ENCODE measurements around the gene KIFC3.
A peak's percentile ranks its signal among the peaks of the same experiment; 100 is the strongest.
"Not testable (repeated sequence)": the region's sequence is repeated elsewhere in the genome, so short reads cannot be mapped to it uniquely, and the experiment has no call there.

The KIFC3 gene

DNA sequence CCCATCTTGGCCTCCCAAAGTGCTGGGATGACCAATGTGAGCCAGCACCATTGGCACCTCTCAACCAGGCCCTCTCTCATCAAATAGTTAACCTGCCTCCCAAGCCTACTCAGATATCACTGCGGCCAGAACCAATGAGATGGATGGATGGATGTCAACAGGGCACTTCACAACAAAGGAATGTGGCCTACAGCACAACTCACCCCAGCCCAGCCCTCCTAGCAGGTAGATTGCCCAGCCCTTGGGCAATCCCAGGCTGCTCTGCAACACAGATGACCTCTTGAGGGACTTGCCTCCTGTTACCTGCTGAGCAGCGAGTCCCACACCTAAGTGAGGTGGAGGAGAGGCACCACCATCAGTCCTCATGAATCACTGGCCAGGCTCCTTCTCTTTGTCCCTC is 22.6 kb upstream of the KIFC3 start:
- no peak for DNase-seq (ENCODE audit: low read depth in 2 of 2)

DNA sequence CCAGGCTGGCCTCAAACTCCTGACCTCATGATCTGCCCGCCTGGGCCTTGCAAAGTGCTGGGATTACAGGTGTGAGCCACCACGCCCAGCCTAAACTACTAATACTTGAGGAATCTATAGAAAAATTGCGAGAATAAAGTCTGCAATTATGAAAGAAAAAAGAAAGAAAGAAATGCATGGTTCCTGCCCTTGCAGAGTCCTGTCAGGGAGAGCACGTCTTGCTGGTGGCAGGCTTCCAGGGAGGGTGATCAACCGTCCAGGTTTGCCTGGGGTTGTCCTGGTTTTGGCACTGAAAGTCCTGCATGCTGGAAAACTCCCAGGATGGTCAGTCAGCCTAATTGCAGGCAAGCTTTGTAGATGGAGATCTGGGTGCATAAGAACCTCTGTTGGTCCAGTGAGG is 21.5 kb upstream of the KIFC3 start:
- no peak for DNase-seq (ENCODE audit: low read depth in 2 of 2)

DNA sequence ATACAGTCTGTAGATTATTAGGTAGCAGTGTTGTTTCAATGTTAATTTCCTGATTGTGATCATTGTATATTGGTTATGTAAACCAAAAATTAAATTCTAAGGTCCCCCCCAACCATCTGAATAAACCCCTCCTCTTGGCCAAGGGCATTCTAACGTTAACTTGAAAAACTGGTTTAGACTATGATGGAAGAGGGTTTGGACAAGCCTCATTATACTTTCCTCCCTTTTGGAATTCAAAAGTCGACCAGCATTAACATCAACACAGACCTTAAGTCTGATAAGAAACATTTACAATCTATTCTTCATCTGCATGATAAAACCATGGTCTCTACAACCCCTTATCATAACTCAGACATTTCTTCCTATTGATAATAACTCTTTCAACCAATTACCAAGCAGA is 20.6 kb upstream of the KIFC3 start:
- no peak for DNase-seq (ENCODE audit: low read depth in 2 of 2)

DNA sequence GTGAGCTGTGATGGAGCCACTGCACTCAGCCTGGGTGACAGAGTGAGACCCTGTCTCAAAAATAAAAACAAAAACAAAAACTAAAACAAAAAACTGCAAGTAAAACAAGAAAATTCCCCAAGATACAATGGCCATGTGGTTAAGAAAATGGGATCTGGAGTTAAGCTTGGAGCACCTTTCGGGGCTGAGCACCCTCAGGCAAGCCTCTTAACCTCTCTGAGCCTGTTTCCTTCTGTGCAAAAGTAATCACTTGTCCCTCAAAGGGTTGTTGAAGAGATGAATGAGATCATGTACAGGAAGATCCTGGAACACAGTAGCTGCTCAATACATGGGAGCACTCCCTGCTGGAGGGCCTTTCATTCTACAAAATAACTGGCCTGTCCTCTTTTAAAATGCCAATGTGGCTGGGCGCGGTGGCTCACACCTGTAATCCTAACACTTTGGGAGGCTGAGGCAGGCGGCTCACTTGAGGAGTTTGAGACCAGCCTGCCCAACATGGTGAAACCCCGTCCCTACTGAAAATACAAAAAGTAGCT is 19.8 kb upstream of the KIFC3 start:
- DNase-seq (ENCODE audit: low read depth in 2 of 2), result no peak

DNA sequence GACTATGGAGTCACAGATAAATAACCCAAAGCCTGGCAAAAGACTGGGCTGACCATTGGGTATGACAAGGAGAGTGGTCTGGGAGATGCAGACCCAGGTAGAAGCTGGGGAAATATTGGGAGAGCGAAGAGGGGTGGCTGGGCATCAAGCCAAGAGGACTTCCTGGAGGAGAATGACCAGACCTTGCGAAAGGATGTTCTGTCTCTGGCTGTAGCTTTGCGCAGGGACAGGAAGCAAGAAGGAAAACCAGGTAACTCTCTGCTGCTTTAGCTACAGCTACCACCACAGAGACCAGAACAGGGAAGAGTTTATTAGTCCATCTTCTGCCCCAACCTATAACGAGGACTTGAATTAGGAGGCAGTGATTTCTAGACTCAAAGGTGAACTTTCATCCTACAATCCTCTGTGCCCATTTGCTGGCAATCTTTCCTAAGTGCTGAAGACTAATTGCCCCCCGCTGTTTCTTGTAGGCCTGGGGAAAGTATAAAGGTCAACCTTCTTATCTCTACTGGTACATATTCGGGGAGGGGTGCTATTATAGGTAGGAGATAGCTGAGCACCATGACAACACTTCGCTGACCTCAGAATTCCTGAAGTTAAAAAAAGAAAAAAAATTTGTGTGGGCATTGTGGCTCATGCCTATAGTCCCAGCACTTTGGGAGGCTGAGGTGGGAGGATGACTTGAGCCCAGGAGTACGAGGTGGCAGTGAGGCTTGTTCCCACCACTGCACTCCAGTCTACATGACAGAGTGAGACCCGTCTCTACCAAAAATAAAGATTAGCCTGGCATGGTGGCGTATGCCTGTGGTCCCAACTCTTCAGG is 19.1 kb upstream of the KIFC3 start:
- no peak for DNase-seq (ENCODE audit: low read depth in 2 of 2)

DNA sequence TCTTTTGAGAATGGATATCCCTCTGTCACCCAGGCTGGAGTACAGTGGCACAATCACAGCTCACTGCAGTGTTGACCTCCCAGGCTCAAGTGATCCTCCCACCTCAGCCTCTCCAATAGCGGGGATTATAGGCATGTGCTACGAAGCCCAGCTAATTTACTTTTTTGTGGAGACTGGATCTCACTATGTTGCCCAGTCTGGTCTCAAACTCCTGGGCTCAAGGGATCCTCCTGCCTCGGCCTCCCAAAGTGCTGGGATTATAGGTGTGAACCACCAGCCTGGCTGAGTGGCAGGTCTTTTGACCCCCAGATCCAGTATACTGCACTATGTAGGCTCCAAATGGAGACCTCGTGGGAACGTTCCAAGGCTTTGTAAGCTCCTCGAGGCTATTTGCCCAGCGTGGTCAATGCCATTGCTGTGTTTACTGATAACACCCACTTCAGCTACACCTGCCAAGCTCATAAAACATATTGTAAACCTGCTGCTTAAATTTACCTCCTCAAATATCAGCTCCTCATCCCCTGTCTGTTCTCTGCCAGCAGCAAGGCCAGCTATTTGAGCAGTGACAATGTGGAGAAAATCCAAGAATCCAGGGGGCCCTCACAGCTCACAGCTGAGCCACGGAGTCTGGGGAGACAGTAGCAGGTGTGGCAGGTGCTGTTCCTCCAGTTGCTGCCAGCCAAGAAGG is 16.2 kb upstream of the KIFC3 start:
- no peak for DNase-seq (ENCODE audit: low read depth in 2 of 2)

DNA sequence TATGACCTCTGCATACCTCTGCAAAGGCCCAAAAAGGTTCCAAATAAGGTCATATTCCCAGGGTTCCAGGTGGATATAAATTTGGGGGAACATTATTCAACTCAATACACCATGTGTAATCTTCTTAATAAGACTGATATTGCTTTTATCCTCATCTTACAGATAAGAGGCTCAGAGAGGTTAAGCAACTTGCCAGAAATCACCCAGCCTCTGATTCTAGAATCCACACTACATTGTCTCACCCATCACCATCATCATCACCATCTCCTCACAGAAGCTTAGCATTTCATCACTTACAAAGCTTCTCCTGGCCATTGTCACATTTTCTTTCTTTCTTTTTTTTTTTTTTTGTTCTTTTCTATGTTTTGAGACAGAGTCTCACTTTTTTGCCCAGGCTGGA is 15.4 kb upstream of the KIFC3 start:
- DNase-seq (ENCODE audit: low read depth in 2 of 2), result no peak

DNA sequence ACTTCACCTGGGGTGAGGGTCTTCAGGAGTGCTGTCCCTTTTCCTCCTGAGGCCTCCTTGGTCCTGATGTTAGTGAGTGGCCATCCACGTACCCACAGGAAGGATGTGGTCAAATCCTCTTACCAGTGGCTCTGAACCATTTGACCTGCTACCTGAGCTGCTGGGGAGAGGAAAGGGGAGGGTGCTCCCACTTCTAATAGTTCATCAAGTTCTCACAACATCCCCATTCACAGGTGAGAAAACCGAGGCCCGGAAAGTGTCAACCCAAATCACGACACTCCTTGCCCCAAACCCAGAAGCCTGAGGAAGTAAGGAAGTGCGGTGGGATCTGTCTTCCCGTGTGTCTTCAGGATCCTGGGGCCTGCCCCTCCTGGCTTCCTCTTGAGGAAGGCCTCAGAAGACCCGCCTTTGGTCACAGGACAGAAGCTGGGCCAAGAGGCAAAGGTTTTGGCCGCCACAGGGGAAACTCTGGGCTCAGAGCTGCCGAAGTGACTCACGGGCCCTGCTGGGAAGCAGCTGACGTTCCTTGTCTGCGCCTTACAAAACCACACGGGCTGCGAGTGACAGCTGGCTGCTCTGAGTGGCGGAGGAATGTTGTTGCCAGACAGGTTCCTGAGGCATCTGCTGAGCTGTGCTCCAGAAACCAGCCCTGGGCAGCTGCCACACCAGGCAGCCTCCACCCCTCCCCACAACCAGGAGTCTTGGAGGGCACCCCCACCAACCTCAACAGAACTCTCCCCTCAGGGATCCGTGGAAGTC is 13.9 kb upstream of the KIFC3 start:
- peak; percentile 61 to 62 for DNase-seq (ENCODE audit: low read depth in 2 of 2)

DNA sequence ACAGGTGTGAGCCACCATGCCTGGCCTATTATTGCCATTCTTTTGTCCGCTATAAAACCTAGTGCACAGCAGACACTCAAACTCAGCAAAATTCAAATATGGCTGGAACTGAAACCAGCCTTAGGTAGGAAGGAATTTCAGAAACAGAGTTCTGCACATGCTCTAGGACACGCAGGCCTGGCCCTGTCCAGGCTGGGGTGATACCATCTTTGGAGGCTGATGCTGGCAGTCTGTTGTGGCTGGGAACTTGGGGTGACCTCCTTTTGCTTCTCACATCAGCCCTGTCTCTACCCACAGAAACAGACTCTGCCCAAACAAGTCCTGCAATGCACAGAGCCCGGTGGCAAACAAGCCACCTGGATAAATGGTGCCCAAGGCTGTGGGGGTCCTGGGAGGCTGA is 12.6 kb upstream of the KIFC3 start:
- DNase-seq (ENCODE audit: low read depth in 2 of 2), result no peak

DNA sequence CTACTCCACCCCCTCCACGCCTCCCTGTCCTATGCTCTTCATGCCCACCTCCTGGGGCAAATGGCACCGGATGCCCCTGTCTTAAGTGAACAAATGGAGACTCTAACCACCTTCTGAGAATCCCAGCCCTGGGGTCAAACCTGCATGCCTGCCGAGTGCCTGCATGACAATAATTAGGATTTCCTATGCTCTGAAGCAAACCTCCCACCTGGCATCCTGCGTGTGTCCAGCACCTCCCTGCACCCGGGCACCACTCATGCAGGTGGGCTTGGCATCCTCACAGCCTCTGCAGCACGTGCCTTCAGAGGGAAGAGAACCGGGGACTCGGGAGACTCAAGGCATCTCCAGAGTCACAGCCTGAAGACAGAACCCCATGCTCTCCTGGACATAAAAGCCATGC is 11.2 kb upstream of the KIFC3 start:
- no peak for DNase-seq (ENCODE audit: low read depth in 2 of 2)

DNA sequence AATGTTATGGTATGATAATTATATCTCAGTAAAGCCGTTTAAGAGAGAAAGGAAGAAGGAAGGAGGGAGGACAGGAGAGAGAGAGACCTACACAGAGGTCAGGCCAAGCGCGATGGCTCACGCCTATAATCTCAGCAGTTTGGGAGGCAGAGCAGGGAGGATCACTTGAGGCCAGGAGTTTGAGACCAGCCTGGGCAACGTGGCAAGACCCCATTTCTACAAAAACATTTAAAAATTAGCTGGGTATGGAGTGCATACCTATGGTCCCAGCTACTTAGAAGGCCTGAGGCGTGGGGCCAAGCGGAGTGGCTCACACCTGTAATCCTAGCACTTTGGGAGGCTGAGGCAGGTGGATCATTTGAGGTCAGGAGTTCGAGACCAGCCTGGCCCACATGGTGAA is 9.0 kb upstream of the KIFC3 start:
- not testable (repeated sequence) for DNase-seq (ENCODE audit: low read depth in 2 of 2)

DNA sequence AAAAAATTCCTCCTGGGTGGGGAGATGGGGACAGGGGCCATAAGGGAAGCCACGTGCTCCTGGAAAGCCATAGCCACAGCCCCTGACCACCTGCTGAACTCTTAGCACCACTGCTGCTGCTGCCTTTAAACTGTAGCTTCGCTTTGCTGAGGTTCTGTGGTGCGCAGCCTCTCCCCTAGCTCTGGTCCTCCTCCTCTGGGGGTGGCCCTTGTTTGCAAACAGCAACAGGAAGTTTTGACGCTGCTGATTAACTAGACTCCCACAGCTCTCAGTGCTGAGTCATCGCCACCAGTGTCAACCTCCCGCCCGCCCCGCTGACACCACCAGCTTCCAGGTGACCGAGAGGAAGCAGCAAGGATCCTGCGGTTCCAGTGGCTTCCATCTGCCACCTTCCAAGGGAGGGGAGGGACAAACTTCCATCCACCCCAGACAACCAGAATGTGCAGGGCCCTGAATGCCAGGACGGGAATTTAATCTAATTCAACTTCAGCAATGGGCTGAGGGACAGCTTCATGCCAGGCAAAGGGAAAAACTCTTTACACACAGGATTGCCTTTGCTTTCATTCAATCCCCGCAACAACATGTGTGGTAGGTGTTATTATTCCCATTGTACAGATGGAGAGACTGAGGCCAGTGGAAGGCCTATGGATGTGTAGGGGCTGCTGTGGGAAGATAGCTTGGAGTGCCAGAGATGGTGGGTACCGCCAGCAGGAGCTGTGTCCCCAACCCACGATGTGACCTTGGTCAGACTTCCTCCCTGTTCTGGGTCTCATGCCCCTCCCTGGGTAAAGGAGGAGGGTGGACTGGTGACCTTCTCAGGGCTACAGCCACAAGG is 8.1 kb upstream of the KIFC3 start:
- no peak for DNase-seq (ENCODE audit: low read depth in 2 of 2)

DNA sequence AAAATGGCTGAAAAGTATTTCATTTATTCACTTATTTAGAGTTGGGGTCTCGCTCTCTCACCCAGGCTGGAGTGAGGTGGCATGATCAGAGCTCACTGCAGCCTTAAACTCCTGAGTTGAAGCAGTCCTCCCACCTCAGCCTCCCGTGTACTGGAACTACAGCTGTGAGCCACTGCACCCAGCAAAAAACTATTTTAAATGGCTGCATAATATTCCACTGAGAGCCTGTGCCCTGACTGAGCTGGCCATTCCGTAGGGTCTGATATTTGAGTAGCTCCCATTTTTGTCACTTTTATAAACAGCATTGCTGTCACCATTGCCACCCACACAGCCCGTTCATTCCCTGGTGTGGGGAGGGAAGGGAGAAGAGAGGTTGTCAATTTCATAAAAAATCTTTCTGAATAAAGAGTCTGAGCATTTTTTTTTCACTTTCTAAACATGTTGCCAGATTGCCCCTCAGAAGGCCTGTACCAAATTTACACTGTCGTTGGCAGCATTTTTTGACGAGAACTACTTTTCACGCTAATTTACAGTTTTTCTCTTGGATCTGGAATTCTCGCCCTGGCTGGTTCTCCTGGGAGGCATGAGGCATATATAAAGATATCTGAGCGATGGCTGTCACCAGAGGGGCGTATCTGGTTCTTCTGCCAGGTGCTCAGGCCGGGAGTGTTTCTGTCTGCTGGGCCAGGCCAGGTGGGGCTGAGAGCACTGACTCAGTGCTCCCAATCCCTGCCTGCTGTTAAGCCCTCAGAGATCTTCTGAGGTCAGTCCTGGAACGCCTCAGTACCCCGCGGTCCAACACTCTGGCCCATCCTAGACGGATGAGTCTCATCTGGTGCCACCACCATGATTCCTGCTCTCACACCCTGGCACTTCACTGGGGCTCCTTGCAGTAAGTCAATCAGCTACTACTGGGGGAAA is 7.2 kb upstream of the KIFC3 start:
- DNase-seq (ENCODE audit: low read depth in 2 of 2), result no peak

DNA sequence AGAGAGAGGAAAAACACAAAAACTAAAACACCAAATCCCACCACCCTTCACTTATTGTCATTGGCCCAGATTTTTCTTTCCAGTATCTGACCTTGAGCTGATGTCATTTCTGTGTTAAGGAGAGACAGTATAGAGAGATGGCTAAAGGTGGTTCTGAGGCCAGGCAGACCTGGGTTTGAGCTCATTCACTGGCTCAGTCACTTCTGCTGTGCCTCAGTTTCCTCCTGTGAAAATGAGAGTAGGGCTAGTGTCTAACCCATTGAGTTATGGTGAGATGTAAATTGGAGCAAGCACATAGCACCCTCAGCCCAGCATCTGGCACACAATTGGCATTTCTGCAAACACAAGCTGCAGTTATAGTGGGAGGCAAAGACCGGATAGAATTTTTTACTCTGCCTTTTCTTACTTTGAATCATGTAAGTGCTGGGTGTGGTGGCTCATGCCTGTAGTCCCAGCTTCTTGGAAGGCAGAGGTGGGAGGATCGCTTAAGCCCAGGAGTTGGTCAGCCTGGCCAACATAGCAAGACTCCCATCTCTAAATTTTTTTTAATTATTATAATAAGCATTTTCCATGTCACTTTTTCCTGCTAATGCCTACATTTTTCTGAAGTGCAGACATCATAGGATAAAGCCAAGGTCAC is 6.4 kb upstream of the KIFC3 start:
- no peak for DNase-seq (ENCODE audit: low read depth in 2 of 2)

DNA sequence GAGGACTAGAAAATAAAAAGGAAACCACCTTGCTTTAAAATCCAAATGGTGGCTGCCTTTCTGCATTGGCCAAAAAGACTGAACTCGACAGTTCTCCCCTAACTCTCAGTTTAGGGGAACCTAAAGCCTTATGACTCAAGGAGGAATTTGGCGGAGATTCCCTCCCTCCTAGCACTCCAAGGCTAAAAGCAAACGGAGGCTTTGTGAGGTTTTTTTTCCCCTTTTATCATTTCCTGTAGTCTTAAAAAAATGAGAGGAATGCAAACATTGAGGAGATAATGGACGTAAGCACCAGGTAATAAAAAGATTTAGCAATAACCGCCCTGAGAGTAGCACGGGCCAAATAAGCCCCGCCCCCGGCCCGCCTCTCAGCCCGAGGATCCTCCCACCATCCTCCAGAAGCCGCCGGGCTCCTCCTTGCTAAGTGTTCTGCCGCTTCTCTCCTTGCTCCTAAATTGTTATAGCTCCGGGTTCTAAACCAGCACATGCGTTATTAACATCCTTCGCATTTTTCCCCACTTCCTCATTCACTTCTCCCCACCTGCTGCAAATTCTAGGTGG is 5.8 kb upstream of the KIFC3 start:
- peak; percentile 92 to 93 for DNase-seq (ENCODE audit: low read depth in 2 of 2)

DNA sequence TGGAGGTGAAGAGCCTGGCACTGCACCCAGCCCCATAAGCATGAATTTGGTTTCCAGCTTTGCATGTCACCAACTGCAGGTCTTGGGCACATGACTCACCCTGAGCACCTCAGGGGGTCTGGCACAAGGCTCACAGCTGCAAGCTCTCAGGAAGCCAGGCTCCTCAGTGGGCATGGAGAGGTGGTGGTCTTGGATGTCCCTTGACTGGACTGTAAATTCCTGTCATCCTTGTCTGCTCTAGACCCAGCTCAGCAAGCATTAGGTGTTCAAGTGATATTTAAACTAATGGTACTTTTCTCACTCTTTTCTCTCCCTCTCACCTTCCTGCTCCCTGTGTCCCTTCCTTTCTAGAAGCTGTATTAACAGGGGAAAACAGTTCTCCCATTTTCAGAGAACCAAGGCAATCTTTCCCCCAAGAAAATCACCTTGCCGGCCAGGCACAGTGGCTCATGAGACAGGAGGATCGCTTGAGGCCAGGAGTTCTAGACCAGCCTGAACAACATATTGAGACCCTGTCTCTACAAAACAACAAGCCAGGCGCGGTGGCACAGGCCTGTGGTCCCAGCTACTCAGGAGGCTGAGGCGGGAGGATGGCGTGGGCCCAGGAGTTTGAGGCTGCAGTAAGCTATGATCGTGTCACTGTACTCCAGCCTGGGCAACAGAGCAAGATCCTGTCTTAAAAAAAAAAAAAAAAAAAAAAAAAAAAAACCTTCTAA is 5.1 kb upstream of the KIFC3 start:
- no peak for DNase-seq (ENCODE audit: low read depth in 2 of 2)

DNA sequence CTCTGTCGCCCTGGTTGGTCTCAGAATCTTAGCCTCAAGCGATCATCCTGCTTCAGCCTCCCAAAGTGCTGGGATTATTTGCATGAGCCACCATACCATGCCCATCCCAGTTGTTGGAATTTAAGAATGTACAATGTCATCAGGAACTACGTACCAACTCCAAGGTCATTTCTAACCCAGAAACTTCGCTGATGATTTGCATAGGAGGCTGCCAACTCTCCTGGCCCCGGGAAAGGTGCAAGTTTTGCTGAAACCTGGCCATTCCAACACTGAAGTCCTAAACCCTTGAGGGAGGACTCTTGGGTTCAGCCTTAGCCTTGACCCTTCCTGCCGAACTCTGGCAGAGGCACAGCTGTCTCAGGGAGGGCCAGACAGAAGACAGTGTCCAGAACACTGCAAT is 2.9 kb upstream of the KIFC3 start:
- no peak for DNase-seq (ENCODE audit: low read depth in 2 of 2)

DNA sequence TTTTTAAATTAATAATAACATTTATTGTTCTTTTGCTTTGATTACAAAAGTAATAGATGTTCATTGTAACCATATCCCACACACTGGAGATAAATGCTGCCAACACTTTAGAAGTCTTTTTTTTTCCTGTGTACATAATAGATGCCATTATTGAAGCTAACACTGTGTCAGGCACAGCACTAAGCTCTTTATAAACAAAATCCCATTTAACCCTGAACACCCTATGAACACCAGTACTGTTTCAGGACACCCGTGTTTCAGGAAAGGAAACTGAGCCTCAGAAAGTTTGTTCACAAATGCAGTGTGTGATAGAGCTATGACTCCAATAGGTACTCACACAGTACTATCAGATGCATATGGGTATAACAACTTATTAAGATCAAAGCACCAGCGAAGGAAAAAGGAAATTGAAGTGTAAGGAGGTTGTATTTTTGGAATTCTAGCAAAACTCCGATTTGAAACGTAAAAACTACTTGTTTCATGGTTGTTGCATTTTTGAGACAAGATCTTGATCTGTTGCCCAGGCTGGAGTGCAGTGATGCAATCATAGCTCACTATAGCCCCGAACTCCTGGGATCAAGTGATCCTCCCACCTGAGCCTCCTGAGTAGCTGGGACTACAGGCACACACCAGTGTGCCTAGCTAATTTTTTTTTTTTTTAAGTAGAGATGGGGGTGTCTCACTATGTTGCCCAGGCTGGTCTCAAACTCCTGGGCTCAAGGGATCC is 2.0 kb upstream of the KIFC3 start:
- DNase-seq (ENCODE audit: low read depth in 2 of 2), result no peak

All from fibroblast of skin of left quadriceps (primary cell).